D721Med (cell line): ENCODE results near the gene CELF5.

Source experiments
- DNase-seq: peaks from one replicate; pipeline ENCODE4 v3.0.0; 2011; ENCODE audit warnings: low spot score; ENCODE audit not compliant: insufficient read length
- FAIRE-seq: peaks from 2 replicates; lab custom pipeline; 2011; peaks lifted over from hg19 to GRCh38; lab: Jason Lieb, UNC
- CTCF ChIP-seq: IDR thresholded peaks from 2 replicates; pipeline ENCODE4 v1.5.1; 2012; ENCODE audit warnings: mild to moderate bottlenecking, control low read depth; ENCODE audit not compliant: insufficient read depth; ENCODE audit errors: missing control alignments

The CELF5 gene

DNA sequence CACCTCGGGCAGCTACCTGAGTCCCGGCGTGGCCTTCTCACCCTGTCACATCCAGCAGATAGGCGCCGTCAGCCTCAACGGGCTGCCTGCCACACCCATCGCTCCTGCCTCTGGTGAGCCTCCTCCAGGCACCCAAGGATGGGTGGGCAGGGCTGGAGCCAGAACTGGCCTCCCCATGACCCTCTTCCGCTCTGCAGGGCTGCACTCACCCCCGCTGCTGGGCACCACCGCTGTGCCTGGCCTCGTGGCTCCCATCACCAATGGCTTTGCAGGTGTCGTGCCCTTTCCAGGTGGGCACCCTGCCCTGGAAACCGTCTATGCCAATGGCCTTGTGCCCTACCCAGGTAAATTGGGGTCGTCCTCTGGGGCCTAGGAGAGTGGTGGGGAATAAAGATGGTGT is 57.7 kb downstream of the CELF5 start:
- no peak for FAIRE-seq
- DNase-seq = no peak
- TF ChIP-seq CTCF = no peak

- TF ChIP-seq CTCF = no peak
- FAIRE-seq (no peak), DNase-seq (no peak)
These were observed 58.1 kb downstream of the CELF5 start for GRCh38 chr19:3282564-3282963.

DNA sequence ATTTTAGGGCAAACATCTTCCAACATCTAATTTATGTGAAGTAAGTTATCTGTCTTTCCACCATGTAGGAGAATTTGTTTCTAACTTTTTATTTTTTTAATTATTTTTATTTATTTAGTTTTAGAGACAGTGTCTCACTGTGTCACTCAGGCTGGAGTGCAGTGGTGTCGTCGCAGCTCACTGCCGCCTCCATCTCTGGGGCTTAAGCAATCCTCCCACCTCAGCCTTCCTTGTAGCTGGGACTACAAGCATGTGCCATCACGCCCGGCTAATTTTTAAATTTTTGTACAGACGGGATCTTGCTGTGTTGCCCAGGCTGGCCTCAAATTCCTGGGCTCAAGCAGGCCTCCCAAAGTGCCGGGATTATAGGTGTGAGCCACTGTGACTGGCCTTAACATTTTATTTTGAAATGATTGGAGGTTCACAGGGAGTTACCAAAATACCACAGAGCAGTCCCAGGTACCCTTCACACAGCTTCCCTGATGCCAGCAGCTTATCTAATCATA is 58.8 kb downstream of the CELF5 start:
- no peak for DNase-seq
- TF ChIP-seq CTCF = no peak
- no peak for FAIRE-seq

- TF ChIP-seq CTCF = no peak
These were observed 59.6 kb downstream of the CELF5 start for GRCh38 chr19:3283886-3284657.

GRCh38 chr19:3284759-3285646 is 60.5 kb downstream of the CELF5 start:
- no peak for FAIRE-seq
- DNase-seq = peak; percentile 58
- no peak for TF ChIP-seq CTCF

More at GRCh38 chr19:3283886-3284657, 59.6 kb downstream of the CELF5 start:
- FAIRE-seq (no peak), DNase-seq (no peak)

- FAIRE-seq = no peak
- TF ChIP-seq CTCF = no peak
- DNase-seq = no peak
These were observed 61.3 kb downstream of the CELF5 start for GRCh38 chr19:3285647-3286176.
